Tibial nerve (tissue), 3 donors: ENCODE results near the gene BFAR.

Source experiments
- CTCF ChIP-seq, 5 experiments: fragments of 200-600 bp in 3 of 5; fragments of 450-650 bp in 2 of 5; sonication (generic) in 3 of 5; IDR thresholded peaks; one replicate each; pipeline ENCODE4 v1.5.1; 2016 to 2019; ENCODE audit warnings: antibody characterized with exemption in 5 of 5, mild to moderate bottlenecking in 3 of 5, moderate library complexity in 2 of 5
- POLR2A ChIP-seq, 2 donors: fragments of 450-650 bp; IDR thresholded peaks; one replicate each; pipeline ENCODE4 v1.6.1; 2017; ENCODE audit warnings: antibody characterized with exemption in 2 of 2, mild to moderate bottlenecking in 2 of 2, moderate library complexity in 2 of 2

GRCh38 chr16:14627078-14627477 lies 5.7 kb upstream of the BFAR start:
- TF ChIP-seq CTCF (IDR thresholded peaks at IDR 0.05) (no peak), POLR2A (IDR thresholded peaks at IDR 0.05) (no peak)
